ENCODE measurements around the gene HSF2. TPM values are rescaled to one million over a fixed set of nuclear protein-coding genes. Genes with fewer than 3 reads are reported as not detected.
"Not testable (repeated sequence)": the region's sequence is repeated elsewhere in the genome, so short reads cannot be mapped to it uniquely, and the experiment has no call there.

HSF2 gene
- total RNA-seq, 5 donors from 2014 or later (not counting 1 experiment from before 2014, with no cell fraction given), result 14.9 to 34.5 (median 16.5) TPM

GRCh38 chr6:122459865-122460416 is 60.5 kb downstream of the HSF2 start:
- H3K9me3 Mint-ChIP-seq; H3K27me3 Mint-ChIP-seq; CTCF ChIA-PET; H3K27me3 ChIP-seq (replicated peaks in 1 of 2; ENCODE audit: control insufficient read depth in 2 of 2, extremely low read depth in 1 of 2, insufficient read depth in 2 of 2, low read length in 1 of 2); H3K4me3 ChIP-seq (ENCODE audit: control insufficient read depth in 1 of 2, extremely low read depth in 1 of 2, low read length in 1 of 2); H3K9me3 ChIP-seq; H3K27ac ChIP-seq (ENCODE audit: low read length); DNase-seq; POLR2A ChIA-PET: not testable (repeated sequence)
- H3K36me3 ChIP-seq (ENCODE audit: control insufficient read depth in 2 of 2, extremely low read depth in 1 of 2, insufficient read depth in 1 of 2, low read length in 1 of 2), result peaks cover 0 to 28% of the 10 kb centered on the region in 2 donors
- Mint-ChIP-seq H3K36me3 (peaks cover 37% of the 10 kb centered on the region), H3K4me3 (peak overlapping the region; percentile 7 to 24 (median 18)), H3K27ac (peak overlapping the region in 1 of 2 donors; percentile 46), H3K4me1 (peaks cover 85 to 90% (median 85%) of the 10 kb centered on the region in 3 donors)
- 94% methylated on average over 4 of the region's 8 CpGs for WGBS (ENCODE audit: insufficient coverage)
- H3K4me1 ChIP-seq (ENCODE audit: control insufficient read depth in 1 of 2, extremely low read depth in 1 of 2, insufficient read depth in 2 of 2, low read length in 2 of 2), result peaks cover 11 to 13% of the 10 kb centered on the region in 2 experiments
- peak in 1 of 4 experiments; percentile 10 for ATAC-seq (replicated peaks in 1 of 4)

GRCh38 chr6:122461885-122462284 is 62.4 kb downstream of the HSF2 start:
- no peak overlapping the region for H3K27ac ChIP-seq (ENCODE audit: low read length)
- Mint-ChIP-seq H3K9me3 (no peaks in the 10 kb centered on the region), H3K4me1 (peaks cover 92 to 100% (median 94%) of the 10 kb centered on the region in 3 donors), H3K27ac (no peak overlapping the region), H3K27me3 (no peaks in the 10 kb centered on the region), H3K36me3 (peaks cover 41% of the 10 kb centered on the region), H3K4me3 (peak overlapping the region; percentile 2 to 35 (median 24))
- H3K9me3 ChIP-seq, result no peaks in the 10 kb centered on the region
- WGBS (ENCODE audit: insufficient coverage), result 100% methylated on average over 1 of the region's 2 CpGs
- H3K4me1 ChIP-seq (ENCODE audit: control insufficient read depth in 1 of 2, extremely low read depth in 1 of 2, insufficient read depth in 2 of 2, low read length in 2 of 2), result peaks cover 22 to 26% of the 10 kb centered on the region in 2 experiments
- H3K27me3 ChIP-seq (replicated peaks in 1 of 2; ENCODE audit: control insufficient read depth in 2 of 2, extremely low read depth in 1 of 2, insufficient read depth in 2 of 2, low read length in 1 of 2), result no peaks in the 10 kb centered on the region
- POLR2A ChIA-PET, result interaction anchor here in 1 of 2 donors (0.5 kb wide), 1 partner anchor 147 kb away, joined by 3 read pairs; no protein-coding TSS in a partner anchor
- ATAC-seq (replicated peaks in 1 of 4) (no peak), DNase-seq (no peak)
- no peak overlapping the region for H3K4me3 ChIP-seq (ENCODE audit: control insufficient read depth in 1 of 2, extremely low read depth in 1 of 2, low read length in 1 of 2)
- CTCF ChIA-PET, result no interaction called here
- H3K36me3 ChIP-seq (ENCODE audit: control insufficient read depth in 2 of 2, extremely low read depth in 1 of 2, insufficient read depth in 1 of 2, low read length in 1 of 2), result peaks cover 5 to 30% of the 10 kb centered on the region in 2 donors

GRCh38 chr6:122471107-122472021 is 71.9 kb downstream of the HSF2 start, which contains the start of gene SERINC1:
TSS of gene SERINC1 (minus strand) at chr6:122471807. CDS start at chr6:122471737, 70 bp downstream.
- no peaks in the 10 kb centered on the region for H3K27me3 Mint-ChIP-seq
- peak within 1 kb of the TSS; percentile 99 to 100 for H3K27ac Mint-ChIP-seq
- Histone ChIP-seq H3K36me3 (ENCODE audit: control insufficient read depth in 2 of 2, extremely low read depth in 1 of 2, insufficient read depth in 1 of 2, low read length in 1 of 2) (peaks cover 0 to 8% of the 10 kb centered on the region in 2 donors), H3K9me3 (no peaks in the 10 kb centered on the region), H3K4me1 (ENCODE audit: control insufficient read depth in 1 of 2, extremely low read depth in 1 of 2, insufficient read depth in 2 of 2, low read length in 2 of 2) (peaks cover 22 to 24% of the 10 kb centered on the region in 2 experiments), H3K4me3 (ENCODE audit: control insufficient read depth in 1 of 2, extremely low read depth in 1 of 2, low read length in 1 of 2) (peak within 1 kb of the TSS; percentile 98 to 100), H3K27me3 (replicated peaks in 1 of 2; ENCODE audit: control insufficient read depth in 2 of 2, extremely low read depth in 1 of 2, insufficient read depth in 2 of 2, low read length in 1 of 2) (no peaks in the 10 kb centered on the region), H3K27ac (ENCODE audit: low read length) (peak within 1 kb of the TSS; percentile 99)
- WGBS (ENCODE audit: insufficient coverage), result 0% methylated on average over 34 of the region's 49 CpGs
- ATAC-seq (replicated peaks in 1 of 4) (peak; percentile 94 to 97 (median 96)), DNase-seq (peak; percentile 84 to 97 (median 93))
- CTCF ChIA-PET, result interaction anchor here (0.6 to 2.6 kb wide), 8 partner anchors 8 to 88 kb away, joined by 3 to 26 read pairs (median 4); partner anchors contain the start of gene HSF2 (in 1 of the 2)
- H3K4me3 Mint-ChIP-seq, result peak within 1 kb of the TSS; percentile 99 to 100 (median 100)
- H3K9me3 Mint-ChIP-seq, result no peaks in the 10 kb centered on the region
- peaks cover 40 to 49% (median 46%) of the 10 kb centered on the region in 3 donors for H3K4me1 Mint-ChIP-seq
- POLR2A ChIA-PET, result interaction anchor here (0.5 to 1.9 kb wide), 12 partner anchors 9 to 74 kb away, joined by 3 to 8 read pairs (median 4); partner anchors contain the start of gene HSF2 (in 2 of the 2)
- H3K36me3 Mint-ChIP-seq, result peaks cover 24% of the 10 kb centered on the region

GRCh38 chr6:122472022-122472340 is 72.5 kb downstream of the HSF2 start:
- ChIA-PET POLR2A (interaction anchor here (0.7 to 1.9 kb wide), 8 partner anchors 14 to 74 kb away, joined by 3 to 8 read pairs (median 4); partner anchors contain the start of gene HSF2 (in 2 of the 2)), CTCF (interaction anchor here in 1 of 2 donors (0.8 to 2.6 kb wide), 4 partner anchors 8 to 89 kb away, joined by 3 to 26 read pairs (median 6); no protein-coding TSS in a partner anchor)
- DNase-seq, result no peak
- Histone ChIP-seq H3K4me3 (ENCODE audit: control insufficient read depth in 1 of 2, extremely low read depth in 1 of 2, low read length in 1 of 2) (peak overlapping the region; percentile 98 to 100), H3K27me3 (replicated peaks in 1 of 2; ENCODE audit: control insufficient read depth in 2 of 2, extremely low read depth in 1 of 2, insufficient read depth in 2 of 2, low read length in 1 of 2) (no peaks in the 10 kb centered on the region), H3K27ac (ENCODE audit: low read length) (peak overlapping the region; percentile 99), H3K9me3 (no peaks in the 10 kb centered on the region), H3K36me3 (ENCODE audit: control insufficient read depth in 2 of 2, extremely low read depth in 1 of 2, insufficient read depth in 1 of 2, low read length in 1 of 2) (peaks cover 0 to 2% of the 10 kb centered on the region in 2 donors), H3K4me1 (ENCODE audit: control insufficient read depth in 1 of 2, extremely low read depth in 1 of 2, insufficient read depth in 2 of 2, low read length in 2 of 2) (peaks cover 17 to 22% of the 10 kb centered on the region in 2 experiments)
- ATAC-seq (replicated peaks in 1 of 4), result peak; percentile 49 to 55 (median 49)
- peaks cover 18% of the 10 kb centered on the region for H3K36me3 Mint-ChIP-seq
- H3K9me3 Mint-ChIP-seq, result no peaks in the 10 kb centered on the region
- H3K27ac Mint-ChIP-seq, result peak overlapping the region; percentile 99 to 100
- H3K27me3 Mint-ChIP-seq, result no peaks in the 10 kb centered on the region
- WGBS (ENCODE audit: insufficient coverage), result 0% methylated on average over 1 of the region's 8 CpGs
- H3K4me3 Mint-ChIP-seq, result peak overlapping the region; percentile 99 to 100 (median 100)
- H3K4me1 Mint-ChIP-seq, result peaks cover 34 to 43% (median 39%) of the 10 kb centered on the region in 3 donors

GRCh38 chr6:122476131-122476530 is 76.7 kb downstream of the HSF2 start:
- Histone ChIP-seq H3K4me1 (ENCODE audit: control insufficient read depth in 1 of 2, extremely low read depth in 1 of 2, insufficient read depth in 2 of 2, low read length in 2 of 2) (peaks cover 3 to 5% of the 10 kb centered on the region in 2 experiments), H3K36me3 (ENCODE audit: control insufficient read depth in 2 of 2, extremely low read depth in 1 of 2, insufficient read depth in 1 of 2, low read length in 1 of 2) (no peaks in the 10 kb centered on the region), H3K4me3 (ENCODE audit: control insufficient read depth in 1 of 2, extremely low read depth in 1 of 2, low read length in 1 of 2) (no peak overlapping the region), H3K27ac (ENCODE audit: low read length) (no peak overlapping the region), H3K9me3 (no peaks in the 10 kb centered on the region), H3K27me3 (replicated peaks in 1 of 2; ENCODE audit: control insufficient read depth in 2 of 2, extremely low read depth in 1 of 2, insufficient read depth in 2 of 2, low read length in 1 of 2) (no peaks in the 10 kb centered on the region)
- Mint-ChIP-seq H3K36me3 (no peaks in the 10 kb centered on the region), H3K4me1 (peaks cover 0 to 6% (median 4%) of the 10 kb centered on the region in 3 donors), H3K27me3 (no peaks in the 10 kb centered on the region), H3K27ac (no peak overlapping the region), H3K4me3 (no peak overlapping the region), H3K9me3 (no peaks in the 10 kb centered on the region)
- ChIA-PET POLR2A (no interaction called here), CTCF (interaction anchor here in 1 of 2 donors (1.9 to 3.0 kb wide), 2 partner anchors 54 to 56 kb away, joined by 6 to 17 read pairs; no protein-coding TSS in a partner anchor)
- ATAC-seq (replicated peaks in 1 of 4) (no peak), DNase-seq (peak in 1 of 35 experiments; percentile 49)

- no peaks in the 10 kb centered on the region for H3K4me1 Mint-ChIP-seq
- H3K27me3 Mint-ChIP-seq, result no peaks in the 10 kb centered on the region
- H3K36me3 ChIP-seq (ENCODE audit: control insufficient read depth in 2 of 2, extremely low read depth in 1 of 2, insufficient read depth in 1 of 2, low read length in 1 of 2), result no peaks in the 10 kb centered on the region
- WGBS (ENCODE audit: insufficient coverage), result 100% methylated on average over 2 of the region's 7 CpGs
- no peak for ATAC-seq (replicated peaks in 1 of 4)
- CTCF ChIA-PET, result interaction anchor here in 1 of 2 donors (1.5 kb wide), 1 partner anchor 47 kb away, joined by 5 read pairs; no protein-coding TSS in a partner anchor
- no peaks in the 10 kb centered on the region for H3K4me1 ChIP-seq (ENCODE audit: control insufficient read depth in 1 of 2, extremely low read depth in 1 of 2, insufficient read depth in 2 of 2, low read length in 2 of 2)
- H3K9me3 Mint-ChIP-seq, result no peaks in the 10 kb centered on the region
- no peaks in the 10 kb centered on the region for H3K9me3 ChIP-seq
- POLR2A ChIA-PET, result no interaction called here
- H3K27ac Mint-ChIP-seq, result no peak overlapping the region
- H3K27ac ChIP-seq (ENCODE audit: low read length), result no peak overlapping the region
- no peak overlapping the region for H3K4me3 ChIP-seq (ENCODE audit: control insufficient read depth in 1 of 2, extremely low read depth in 1 of 2, low read length in 1 of 2)
- no peak for DNase-seq
- no peaks in the 10 kb centered on the region for H3K36me3 Mint-ChIP-seq
- no peak overlapping the region for H3K4me3 Mint-ChIP-seq
- no peaks in the 10 kb centered on the region for H3K27me3 ChIP-seq (replicated peaks in 1 of 2; ENCODE audit: control insufficient read depth in 2 of 2, extremely low read depth in 1 of 2, insufficient read depth in 2 of 2, low read length in 1 of 2)
Observed at GRCh38 chr6:122482750-122483080, 83.3 kb downstream of the HSF2 start.
